H1 (cell line): ENCODE data around the gene MFNG. TPM values are rescaled to one million over a fixed set of nuclear protein-coding genes. Genes with fewer than 3 reads are reported as not detected.

Source experiments
- CTCF ChIA-PET: fragments of 300-600 bp; sonication (Branson Sonifier 250); formaldehyde crosslinking; loops from one replicate; lab custom pipeline; 2021; ENCODE audit not compliant: partially characterized antibody; lab: Charles Lee
- POLR2A ChIA-PET: fragments of 300-600 bp; sonication (Branson Sonifier 250); formaldehyde crosslinking; loops from one replicate; lab custom pipeline; 2021; ENCODE audit warnings: inconsistent platforms; ENCODE audit not compliant: partially characterized antibody; lab: Charles Lee
- DNase-seq, 2 experiments: peaks; one replicate each; pipeline versions ENCODE4 v3.0.0 to v3.0.0-alpha.2; 2010 to 2022; ENCODE audit warnings: low spot score in 2 of 2, low read depth in 1 of 2, mixed read lengths in 1 of 2
- FAIRE-seq: peaks from 2 replicates; lab custom pipeline; 2011; peaks lifted over from hg19 to GRCh38; lab: Jason Lieb, UNC
- H2AFZ ChIP-seq: 2 replicates; pipeline ENCODE4 v1.8.1; 2012; ENCODE audit warnings: low read length, inconsistent platforms
- H2AK5ac ChIP-seq: 2 replicates; pipeline ENCODE4 v1.6.1; 2013; ENCODE audit warnings: low read depth, low read length
- H2BK120ac ChIP-seq: replicated peaks from 2 replicates; pipeline ENCODE3; 2013; ENCODE audit warnings: low read depth, low read length, inconsistent platforms
- H2BK12ac ChIP-seq: 2 replicates; pipeline ENCODE4 v1.6.1; 2013; ENCODE audit warnings: low read depth, low read length
- H2BK15ac ChIP-seq: 2 replicates; pipeline ENCODE4 v1.6.1; 2013; ENCODE audit warnings: low read length
- H2BK20ac ChIP-seq: 2 replicates; pipeline ENCODE4 v1.6.1; 2013; ENCODE audit warnings: low read length
- H2BK5ac ChIP-seq: 2 replicates; pipeline ENCODE4 v1.6.1; 2013; ENCODE audit warnings: low read depth, low read length
- H3K14ac ChIP-seq: 2 replicates; pipeline ENCODE4 v1.6.1; 2013; ENCODE audit warnings: inconsistent platforms; ENCODE audit not compliant: insufficient read length
- H3K18ac ChIP-seq: 2 replicates; pipeline ENCODE4 v1.6.1; 2013; ENCODE audit warnings: low read length; ENCODE audit errors: extremely low read depth
- H3K23ac ChIP-seq: 2 replicates; pipeline ENCODE4 v1.6.1; 2013; ENCODE audit warnings: inconsistent platforms; ENCODE audit not compliant: insufficient read length
- H3K23me2 ChIP-seq: 2 replicates; pipeline ENCODE4 v1.6.1; 2013; ENCODE audit warnings: low read depth, low read length
- H3K27ac ChIP-seq: 2 replicates; pipeline ENCODE4 v1.6.1; 2011; ENCODE audit warnings: low read depth, low read length, inconsistent platforms
- H3K27me3 ChIP-seq, 4 experiments: replicated peaks in 1 of 4; 1 replicate in 1 of 4; 2 replicates in 3 of 4; pipeline versions ENCODE4 v1.6.1 to v1.8.1; 2011 to 2013; ENCODE audit warnings: low read length in 3 of 4, mild to moderate bottlenecking in 3 of 4, inconsistent platforms in 2 of 4, mixed read lengths in 2 of 4, moderate library complexity in 1 of 4; ENCODE audit not compliant: control insufficient read depth in 3 of 4, insufficient read depth in 3 of 4; ENCODE audit errors: extremely low read depth in 1 of 4
- H3K36me3 ChIP-seq, 4 experiments: 2 replicates each; pipeline versions ENCODE4 v1.6.1 to v1.8.1; 2011 to 2013; ENCODE audit warnings: mild to moderate bottlenecking in 4 of 4, low read length in 3 of 4, moderate library complexity in 2 of 4, control low read depth in 1 of 4, inconsistent platforms in 1 of 4; ENCODE audit not compliant: insufficient read depth in 4 of 4, control insufficient read depth in 2 of 4
- H3K4ac ChIP-seq: replicated peaks from 2 replicates; pipeline ENCODE3; 2013; ENCODE audit warnings: low read length, low read depth, mixed read lengths, inconsistent platforms; ENCODE audit not compliant: insufficient read length
- H3K4me1 ChIP-seq, 4 experiments: replicated peaks in 1 of 4; 1 replicate in 1 of 4; 2 replicates in 3 of 4; pipeline versions ENCODE4 v1.6.1 to v1.8.1; 2011 to 2013; ENCODE audit warnings: low read length in 3 of 4, inconsistent platforms in 2 of 4, mixed read lengths in 1 of 4; ENCODE audit not compliant: insufficient read depth in 4 of 4, control insufficient read depth in 3 of 4
- H3K4me2 ChIP-seq, 2 experiments: 2 replicates each; pipeline versions ENCODE4 v1.6.1 to v1.8.1; 2011 to 2013; ENCODE audit warnings: low read depth in 2 of 2, low read length in 2 of 2, control low read depth in 1 of 2, inconsistent platforms in 1 of 2, mild to moderate bottlenecking in 1 of 2; ENCODE audit not compliant: insufficient read depth in 1 of 2
- H3K4me3 ChIP-seq, 4 experiments: fragments of 200-600, 300-600 bp in 1 of 4; sonication (generic), shearing (Covaris generic), sonication (Bioruptor Twin) in 1 of 4; 2 replicates each; pipeline versions ENCODE4 v1.5.1 to v1.8.1; 2011 to 2016; ENCODE audit warnings: low read length in 4 of 4, low read depth in 3 of 4, control low read depth in 2 of 4, inconsistent platforms in 2 of 4, mild to moderate bottlenecking in 2 of 4, mixed read lengths in 1 of 4, moderate library complexity in 1 of 4; ENCODE audit not compliant: insufficient read depth in 2 of 4; ENCODE audit errors: extremely low read depth in 1 of 4
- H3K56ac ChIP-seq: replicated peaks from 2 replicates; pipeline ENCODE3; 2013; ENCODE audit warnings: low read depth, mild to moderate bottlenecking, mixed read lengths, low read length, inconsistent platforms; ENCODE audit not compliant: insufficient read length
- H3K79me1 ChIP-seq: 2 replicates; pipeline ENCODE4 v1.6.1; 2013; ENCODE audit warnings: low read depth, low read length, control low read depth
- H3K79me2 ChIP-seq, 2 experiments: 2 replicates each; pipeline versions ENCODE4 v1.6.1 to v1.8.1; 2012 to 2013; ENCODE audit warnings: low read length in 2 of 2, mild to moderate bottlenecking in 2 of 2, inconsistent platforms in 1 of 2; ENCODE audit not compliant: insufficient read depth in 2 of 2, control insufficient read depth in 1 of 2
- H3K9ac ChIP-seq, 4 experiments: replicated peaks in 1 of 4; 1 replicate in 1 of 4; 2 replicates in 3 of 4; pipeline versions ENCODE4 v1.6.1 to v1.8.1; 2011 to 2013; ENCODE audit warnings: low read depth in 3 of 4, low read length in 3 of 4, control low read depth in 2 of 4, mild to moderate bottlenecking in 2 of 4, moderate library complexity in 2 of 4, inconsistent platforms in 1 of 4; ENCODE audit errors: extremely low read depth in 1 of 4
- H3K9me3 ChIP-seq, 2 experiments: 2 replicates each; pipeline versions ENCODE4 v1.6.1 to v1.8.1; 2012 to 2013; ENCODE audit warnings: mild to moderate bottlenecking in 2 of 2, moderate library complexity in 2 of 2, control low read depth in 1 of 2, inconsistent platforms in 1 of 2, low read depth in 1 of 2, low read length in 1 of 2, mixed read lengths in 1 of 2; ENCODE audit not compliant: insufficient read depth in 2 of 2
- H4K20me1 ChIP-seq, 2 experiments: replicated peaks in 1 of 2; 2 replicates each; pipeline versions ENCODE3 to v1.8.1; 2011 to 2013; ENCODE audit warnings: inconsistent platforms in 2 of 2, low read length in 2 of 2, mild to moderate bottlenecking in 1 of 2; ENCODE audit not compliant: insufficient read depth in 2 of 2, control insufficient read depth in 1 of 2
- H4K5ac ChIP-seq: 2 replicates; pipeline ENCODE4 v1.6.1; 2013; ENCODE audit warnings: low read length, low read depth, mixed read lengths, inconsistent platforms; ENCODE audit not compliant: insufficient read length
- H4K8ac ChIP-seq: 2 replicates; pipeline ENCODE4 v1.8.0; 2013; ENCODE audit warnings: mild to moderate bottlenecking, moderate library complexity, low read length, inconsistent platforms; ENCODE audit not compliant: insufficient read depth; ENCODE audit errors: extremely low read depth
- H4K91ac ChIP-seq: replicated peaks from 2 replicates; pipeline ENCODE3; 2013; ENCODE audit warnings: low read length, mixed read lengths, inconsistent platforms; ENCODE audit not compliant: insufficient read length
- BACH1 ChIP-seq: IDR thresholded peaks from 2 replicates; pipeline ENCODE4 v1.6.1; 2012; ENCODE audit warnings: low read length, improper control_type of control experiment
- GTF2F1 ChIP-seq: IDR thresholded peaks from 2 replicates; pipeline ENCODE4 v1.6.1; 2012; ENCODE audit warnings: low read depth, low read length, improper control_type of control experiment, borderline replicate concordance
- MAFK ChIP-seq: IDR thresholded peaks from 2 replicates; pipeline ENCODE4 v1.6.1; 2012; ENCODE audit warnings: low read depth, mild to moderate bottlenecking, improper control_type of control experiment, low read length
- NANOG ChIP-seq: IDR thresholded peaks from 2 replicates; pipeline ENCODE4 v1.6.1; 2011; ENCODE audit warnings: low read length, low read depth, mild to moderate bottlenecking, inconsistent platforms; ENCODE audit not compliant: insufficient read depth, poor library complexity, severe bottlenecking
- POLR2AphosphoS5 ChIP-seq: IDR thresholded peaks from 2 replicates; pipeline ENCODE4 v1.6.1; 2011; ENCODE audit warnings: low read depth, low read length
- SIN3A ChIP-seq, 2 experiments: IDR thresholded peaks in 1 of 2; conservative IDR thresholded peaks in 1 of 2; 2 replicates each; pipeline ENCODE4 v1.6.1; 2011 to 2012; ENCODE audit warnings: low read length in 2 of 2, improper control_type of control experiment in 1 of 2, low read depth in 1 of 2, mild to moderate bottlenecking in 1 of 2
- TAF1 ChIP-seq: IDR thresholded peaks from 2 replicates; pipeline ENCODE4 v1.6.1; 2011; ENCODE audit warnings: mild to moderate bottlenecking, low read depth, low read length
- WGBS, 2 experiments: shearing (Covaris generic) in 1 of 2; methylation state at CpG; one replicate each; pipeline versions ENCODE4 v1.1.6 to v1.1.7; 2013 to 2015; ENCODE audit warnings: low lambda C conversion rate in 2 of 2, mixed read lengths in 2 of 2, inconsistent platforms in 1 of 2, low coverage in 1 of 2, missing lambda C conversion rate in 1 of 2; ENCODE audit not compliant: insufficient replicate concordance in 2 of 2, insufficient coverage in 1 of 2, insufficient read length in 1 of 2; ENCODE audit errors: extremely low coverage in 1 of 2, missing lambda C conversion rate in 1 of 2; 5-methylcytosine and 5-hydroxymethylcytosine counted together
- polyA plus RNA-seq, 7 experiments: library from polyadenylated mRNA; depleted of rRNA in 3 of 7; stranded (reverse) in 5 of 7; unstranded in 2 of 7; fragments of >200 nt in 5 of 7; fragments of 200-250 nt in 2 of 7; gene quantifications; 1 replicate in 5 of 7; 2 replicates in 1 of 7; 4 replicates in 1 of 7; pipeline versions ENCODE4 v1.2.1 to v1.2.3, GENCODE V29; 2011 to 2013; ENCODE audit warnings: missing spikeins in 2 of 7, mixed read lengths in 2 of 7
- total RNA-seq: library from RNA; stranded (reverse); fragmentation: NEBNext Ultra II Directional; extraction: Animal tissue kit (Norgen Biotek cat#: 25700); gene quantifications from 2 replicates; pipeline ENCODE4 v1.2.1, GENCODE V29; 2021
- TF ChIP-seq, protein P1 (sequence below): IDR thresholded peaks from 2 replicates; pipeline ENCODE4 v1.6.1; 2012; ENCODE audit warnings: inconsistent platforms

Gene MFNG
- total and polyA plus RNA-seq, 2 of the 8 experiments (the other 6 are each of a cell fraction or from before 2014, with no cell fraction given): 1.7 to 5.5 TPM

DNA sequence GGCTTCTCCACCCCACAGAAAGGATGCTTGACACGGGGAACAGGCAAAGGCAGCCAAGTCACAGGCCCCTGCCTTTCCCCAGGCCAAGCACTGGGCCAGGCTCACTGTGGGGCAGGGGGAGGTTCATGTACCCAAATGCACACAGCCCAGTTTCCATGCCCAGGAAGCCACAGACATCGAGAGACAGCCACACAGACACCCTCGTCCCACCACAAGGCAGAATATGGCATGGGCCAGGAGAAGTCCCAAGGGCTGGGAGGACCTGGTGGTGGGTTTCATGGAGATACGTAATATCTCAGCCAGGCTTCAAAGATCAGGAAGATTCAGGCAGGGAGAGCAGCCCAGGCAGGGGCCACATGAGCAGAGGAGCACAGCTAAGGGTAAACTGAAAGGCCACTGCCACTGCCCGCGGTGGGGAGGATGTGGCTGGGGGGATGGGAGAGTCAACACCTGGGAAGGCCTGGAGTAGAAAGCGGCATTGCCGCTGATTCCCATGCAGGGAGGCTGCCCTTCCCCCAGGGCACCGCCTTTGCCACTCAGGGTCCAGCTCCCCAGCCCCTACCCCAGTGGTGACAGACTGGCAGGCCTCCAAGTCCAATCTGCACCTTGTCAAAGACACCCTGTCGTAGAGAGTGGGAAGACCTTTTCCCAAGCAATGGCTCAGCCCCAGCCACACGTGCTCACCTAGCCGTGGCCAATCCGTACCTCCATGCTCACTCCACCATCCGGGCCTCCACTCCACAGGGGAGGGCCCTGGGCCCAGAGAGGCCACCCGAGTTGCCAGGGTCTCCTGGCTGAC lies 2.4 kb upstream of the MFNG start:
- no peak overlapping the region; a peak in 2 of 7 replicates for H3K9ac ChIP-seq
- no peak overlapping the region for H3K27ac ChIP-seq
- no peaks in the 10 kb centered on the region for H3K23me2 ChIP-seq
- DNase-seq: no peak
- TF ChIP-seq TAF1 (no peak), POLR2AphosphoS5 (no peak), GTF2F1 (no peak), BACH1 (no peak), SIN3A (conservative IDR thresholded peaks at IDR 0.05 in 1 of 2, IDR thresholded peaks at IDR 0.05 in 1 of 2; ENCODE audit: low read depth in 1 of 2, low read length in 2 of 2) (no peak), NANOG (no peak), MAFK (no peak)
- TF ChIP-seq, protein P1, sequence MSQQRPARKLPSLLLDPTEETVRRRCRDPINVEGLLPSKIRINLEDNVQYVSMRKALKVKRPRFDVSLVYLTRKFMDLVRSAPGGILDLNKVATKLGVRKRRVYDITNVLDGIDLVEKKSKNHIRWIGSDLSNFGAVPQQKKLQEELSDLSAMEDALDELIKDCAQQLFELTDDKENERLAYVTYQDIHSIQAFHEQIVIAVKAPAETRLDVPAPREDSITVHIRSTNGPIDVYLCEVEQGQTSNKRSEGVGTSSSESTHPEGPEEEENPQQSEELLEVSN: no peak
- H3K36me3 ChIP-seq: no peaks in the 10 kb centered on the region
- H2BK5ac ChIP-seq: 0 out of 2 replicates have a peak overlapping the region, but pooled peaks have one; percentile 71
- no peaks in the 10 kb centered on the region for H3K79me1 ChIP-seq
- H3K18ac ChIP-seq: peak overlapping the region; percentile 71
- H3K4me2 ChIP-seq: no peak overlapping the region
- H2AK5ac ChIP-seq: peak overlapping the region; percentile 75; the same call in 1 of the 2 replicates
- no peak overlapping the region for H3K56ac ChIP-seq
- no peaks in the 10 kb centered on the region for H3K79me2 ChIP-seq
- no peak overlapping the region for H4K5ac ChIP-seq
- H3K4me1 ChIP-seq: peaks cover 0 to 34% (median 22%) of the 10 kb centered on the region in 4 experiments; a peak in 6 of 7 replicates
- peak overlapping the region; percentile 90; the same call in 1 of the 2 replicates for H2BK12ac ChIP-seq
- H2BK15ac ChIP-seq: peak overlapping the region; percentile 92
- H4K91ac ChIP-seq: peak overlapping the region; percentile 16
- no peak overlapping the region for H3K4ac ChIP-seq
- H2BK20ac ChIP-seq: no peak overlapping the region
- no peak overlapping the region for H2AFZ ChIP-seq
- H4K8ac ChIP-seq: no peak overlapping the region; the same call in 1 of the 2 replicates
- no peaks in the 10 kb centered on the region for H4K20me1 ChIP-seq
- H3K14ac ChIP-seq: no peak overlapping the region
- H3K9me3 ChIP-seq: no peaks in the 10 kb centered on the region
- no peak overlapping the region for H3K23ac ChIP-seq
- POLR2A ChIA-PET: interaction anchor here (1.3 to 1.4 kb wide), 2 partner anchors 13 to 14 kb away, joined by 3 read pairs; no protein-coding TSS in a partner anchor
- H3K4me3 ChIP-seq: no peak overlapping the region
- 88% methylated on average over 10 of the region's 15 CpGs; no CpG with 5 or more reads in 1 of the 2 experiments for WGBS, 2 experiments
- H3K27me3 ChIP-seq: peaks cover 0 to 4% (median 0%) of the 10 kb centered on the region in 4 experiments; a peak in 1 of 7 replicates
- CTCF ChIA-PET: interaction anchor here (2.8 to 21.5 kb wide), 2 partner anchors 11 to 13 kb away, joined by 21 to 312 read pairs; no protein-coding TSS in a partner anchor
- no peak overlapping the region for H2BK120ac ChIP-seq
- FAIRE-seq: no peak
